BJ (cell line): Measurements from ENCODE around the gene PDGFD. TPM values are rescaled to one million over a fixed set of nuclear protein-coding genes. Genes with fewer than 3 reads are reported as not detected.

Experiments
- CTCF ChIA-PET: fragments of 350-600 bp; formaldehyde crosslinking; extraction: SDS; loops from one replicate; lab custom pipeline; 2021; ENCODE audit warnings: antibody characterized with exemption, inconsistent platforms; lab: Yijun Ruan, JAX
- POLR2A ChIA-PET: fragments of 300-600 bp; sonication (Branson Sonifier 250); formaldehyde crosslinking; extraction: SDS; loops from one replicate; lab custom pipeline; 2021; ENCODE audit warnings: antibody characterized with exemption; lab: Charles Lee
- DNase-seq: peaks from one replicate; pipeline ENCODE4 v3.0.0-alpha.2; 2011; ENCODE audit warnings: low read depth
- H3K27me3 ChIP-seq: 2 replicates; pipeline ENCODE4 v1.6.0; 2011; ENCODE audit warnings: low read length; ENCODE audit not compliant: control insufficient read depth, insufficient read depth
- H3K36me3 ChIP-seq: 2 replicates; pipeline ENCODE4 v1.5.1; 2011; ENCODE audit warnings: low read length; ENCODE audit not compliant: control insufficient read depth, insufficient read depth
- H3K4me3 ChIP-seq: 2 replicates; pipeline ENCODE4 v1.5.1; 2011; ENCODE audit warnings: low read depth, mild to moderate bottlenecking, control low read depth, low read length
- CTCF ChIP-seq: IDR thresholded peaks from 2 replicates; pipeline ENCODE4 v1.5.1; 2011; ENCODE audit warnings: low read depth, mild to moderate bottlenecking, control low read depth, inconsistent platforms, low read length, moderate library complexity; ENCODE audit not compliant: insufficient read depth
- polyA plus RNA-seq: library from polyadenylated mRNA; depleted of rRNA; stranded (reverse); fragments of >200 nt; gene quantifications from 2 replicates; pipeline ENCODE4 v1.2.3, GENCODE V29; 2011

PDGFD gene
- polyA plus RNA-seq, 1 experiment, result 0.72 TPM

GRCh38 chr11:104134745-104135144, 29.2 kb downstream of the PDGFD start:
- Histone ChIP-seq H3K27me3 (no peaks in the 10 kb centered on the region), H3K36me3 (no peaks in the 10 kb centered on the region), H3K4me3 (no peak overlapping the region)
- POLR2A ChIA-PET, result interaction anchor here (0.6 kb wide), 1 partner anchor 796 kb away, joined by 3 read pairs; no protein-coding TSS in a partner anchor
- no peak for DNase-seq
- CTCF ChIA-PET, result no interaction called here
- TF ChIP-seq CTCF, result no peak

- no peak for TF ChIP-seq CTCF
- Histone ChIP-seq H3K27me3 (no peaks in the 10 kb centered on the region), H3K36me3 (no peaks in the 10 kb centered on the region), H3K4me3 (no peak overlapping the region)
- no peak for DNase-seq
- ChIA-PET POLR2A (no interaction called here), CTCF (interaction anchor here (1.1 to 1.2 kb wide), 2 partner anchors 10 to 14 kb away, joined by 3 read pairs; no protein-coding TSS in a partner anchor)
These were observed 33.8 kb downstream of the PDGFD start for GRCh38 chr11:104130161-104130560.

GRCh38 chr11:104129145-104129544, 34.8 kb downstream of the PDGFD start:
- Histone ChIP-seq H3K36me3 (no peaks in the 10 kb centered on the region), H3K4me3 (no peak overlapping the region), H3K27me3 (no peaks in the 10 kb centered on the region)
- CTCF ChIA-PET, result interaction anchor here (0.6 to 1.0 kb wide), 2 partner anchors 10 to 113 kb away, joined by 3 to 6 read pairs; no protein-coding TSS in a partner anchor
- DNase-seq, result no peak
- TF ChIP-seq CTCF, result no peak
- POLR2A ChIA-PET, result no interaction called here

- DNase-seq, result no peak
These were observed 36.1 kb downstream of the PDGFD start for GRCh38 chr11:104127828-104128227.

GRCh38 chr11:104126464-104126863, 37.5 kb downstream of the PDGFD start:
- peaks cover 2% of the 10 kb centered on the region; the same call in 1 of the 2 replicates for H3K27me3 ChIP-seq
- POLR2A ChIA-PET, result no interaction called here
- no peaks in the 10 kb centered on the region for H3K36me3 ChIP-seq
- no peak overlapping the region for H3K4me3 ChIP-seq
- DNase-seq, result no peak
- CTCF ChIA-PET, result no interaction called here
- no peak for TF ChIP-seq CTCF

More at GRCh38 chr11:104127828-104128227, 36.1 kb downstream of the PDGFD start:
- Histone ChIP-seq H3K36me3 (no peaks in the 10 kb centered on the region), H3K4me3 (no peak overlapping the region), H3K27me3 (no peaks in the 10 kb centered on the region)
- ChIA-PET POLR2A (no interaction called here), CTCF (no interaction called here)
- no peak for TF ChIP-seq CTCF
